Hepatocyte (in vitro differentiated cells): ENCODE measurements around the gene COL4A2.

Experiments used
- EZH2 ChIP-seq: fragments of 200-600 bp; sonication (generic); IDR thresholded peaks from 2 replicates; pipeline ENCODE4 v1.6.1; 2016; ENCODE audit warnings: antibody characterized with exemption, mild to moderate bottlenecking, borderline replicate concordance
- EZH2phosphoT487 ChIP-seq: fragments of 200-600 bp; sonication (generic); IDR thresholded peaks from one replicate; pipeline ENCODE4 v1.6.1; 2018; ENCODE audit warnings: antibody characterized with exemption, mild to moderate bottlenecking, low read depth, moderate library complexity; ENCODE audit not compliant: unreplicated experiment, severe bottlenecking
- TF ChIP-seq, protein P1 (sequence below): fragments of 200-600 bp; sonication (generic); IDR thresholded peaks from 2 replicates; pipeline ENCODE4 v1.5.1; 2016; ENCODE audit warnings: antibody characterized with exemption, mild to moderate bottlenecking; ENCODE audit not compliant: poor library complexity

DNA sequence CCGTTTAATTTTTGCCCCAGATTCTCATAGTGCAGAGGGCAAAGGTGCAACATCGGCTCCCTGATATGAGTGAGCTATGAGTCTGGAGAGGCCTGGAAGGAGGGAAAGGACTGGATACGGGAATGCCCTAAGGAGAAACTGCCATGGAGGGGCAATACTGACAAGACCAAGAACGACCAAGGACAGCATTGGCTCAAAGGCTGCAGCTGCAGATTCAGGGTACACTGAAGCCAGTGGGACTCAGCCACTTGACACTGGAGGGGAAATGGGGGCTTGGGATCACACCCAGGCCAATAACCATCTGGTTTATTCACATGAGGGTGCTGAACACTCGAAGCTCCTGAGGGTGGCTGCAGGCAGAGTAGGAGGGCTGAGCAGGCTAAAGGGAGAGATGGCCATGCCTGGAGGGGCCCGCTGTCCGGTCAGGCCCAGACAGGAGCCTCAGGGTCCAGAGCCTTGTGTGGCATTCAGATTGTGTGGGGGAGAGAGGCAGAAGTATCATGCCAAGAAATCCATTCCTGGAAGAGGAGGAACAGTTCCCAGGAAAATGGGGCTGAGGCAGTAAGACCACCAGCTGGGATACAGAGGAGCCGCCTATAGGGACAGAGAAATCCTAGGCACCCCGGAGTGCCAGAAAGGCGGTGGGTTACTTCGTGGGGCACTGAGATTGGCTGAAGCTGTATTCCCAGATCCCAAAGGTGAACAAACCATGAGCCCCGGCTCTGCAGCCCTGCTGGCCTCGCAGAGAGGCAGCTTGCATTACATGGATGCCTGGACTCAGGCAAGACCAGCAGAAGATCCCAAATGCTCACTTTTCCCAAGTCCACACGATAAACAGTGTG is 20.9 kb upstream of the COL4A2 start:
- TF ChIP-seq, protein P1, sequence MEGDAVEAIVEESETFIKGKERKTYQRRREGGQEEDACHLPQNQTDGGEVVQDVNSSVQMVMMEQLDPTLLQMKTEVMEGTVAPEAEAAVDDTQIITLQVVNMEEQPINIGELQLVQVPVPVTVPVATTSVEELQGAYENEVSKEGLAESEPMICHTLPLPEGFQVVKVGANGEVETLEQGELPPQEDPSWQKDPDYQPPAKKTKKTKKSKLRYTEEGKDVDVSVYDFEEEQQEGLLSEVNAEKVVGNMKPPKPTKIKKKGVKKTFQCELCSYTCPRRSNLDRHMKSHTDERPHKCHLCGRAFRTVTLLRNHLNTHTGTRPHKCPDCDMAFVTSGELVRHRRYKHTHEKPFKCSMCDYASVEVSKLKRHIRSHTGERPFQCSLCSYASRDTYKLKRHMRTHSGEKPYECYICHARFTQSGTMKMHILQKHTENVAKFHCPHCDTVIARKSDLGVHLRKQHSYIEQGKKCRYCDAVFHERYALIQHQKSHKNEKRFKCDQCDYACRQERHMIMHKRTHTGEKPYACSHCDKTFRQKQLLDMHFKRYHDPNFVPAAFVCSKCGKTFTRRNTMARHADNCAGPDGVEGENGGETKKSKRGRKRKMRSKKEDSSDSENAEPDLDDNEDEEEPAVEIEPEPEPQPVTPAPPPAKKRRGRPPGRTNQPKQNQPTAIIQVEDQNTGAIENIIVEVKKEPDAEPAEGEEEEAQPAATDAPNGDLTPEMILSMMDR, result no peak
- TF ChIP-seq EZH2phosphoT487, result no peak
- no peak for TF ChIP-seq EZH2
